Activated T-helper 2 cell treated with anti-CD3 and anti-CD28 coated beads, Interferon-gamma antibody, Interleukin-2, Interleukin-4, amounts not matched to agents 10 μg/mL and 5 μg/mL and 100 μg/mL, durations not matched to agents 14 hours and 24 hours and 36 hours (primary cell): ENCODE data around the gene FBF1. TPM values are rescaled to one million over a fixed set of nuclear protein-coding genes. Genes with fewer than 3 reads are reported as not detected.

Experiments
- DNase-seq: peaks from one replicate; pipeline ENCODE4 v3.0.0; 2021; ENCODE audit warnings: low spot score
- H3K27ac Mint-ChIP-seq: one replicate; pipeline ENCODE4 v1.8.0; 2021; ENCODE audit warnings: mixed read lengths
- H3K27me3 Mint-ChIP-seq: one replicate; pipeline ENCODE4 v1.8.0; 2021; ENCODE audit warnings: low read depth, mixed read lengths
- H3K36me3 Mint-ChIP-seq: one replicate; pipeline ENCODE4 v1.8.0; 2021; ENCODE audit warnings: low read depth, mixed read lengths
- H3K4me1 Mint-ChIP-seq: one replicate; pipeline ENCODE4 v1.8.0; 2021; ENCODE audit warnings: low read depth, mixed read lengths
- H3K4me3 Mint-ChIP-seq: one replicate; pipeline ENCODE4 v1.8.0; 2021; ENCODE audit warnings: low read depth, mild to moderate bottlenecking, moderate library complexity, mixed read lengths
- H3K9me3 Mint-ChIP-seq: one replicate; pipeline ENCODE4 v1.8.0; 2021; ENCODE audit warnings: mixed read lengths
- intact Hi-C: fragments of 100-400 bp; cut with micrococcal nuclease; formaldehyde crosslinking; loops from one replicate; pipeline ENCODE4 v1.15.1; 2023
- total RNA-seq: library from RNA; stranded (reverse); gene quantifications from 2 replicates; pipeline ENCODE4 v1.2.3, GENCODE V29; 2022

FBF1 gene
- total RNA-seq, 1 donor from 2014 or later: 17.6 TPM

- no peak overlapping the region for H3K27ac Mint-ChIP-seq
- H3K4me3 Mint-ChIP-seq: no peak overlapping the region
- H3K4me1 Mint-ChIP-seq: no peaks in the 10 kb centered on the region
- no peak for DNase-seq
- intact Hi-C loops: no loop called here
- H3K27me3 Mint-ChIP-seq: no peaks in the 10 kb centered on the region
- no peaks in the 10 kb centered on the region for H3K9me3 Mint-ChIP-seq
- no peaks in the 10 kb centered on the region for H3K36me3 Mint-ChIP-seq
These were observed 7.0 kb downstream of the FBF1 start for GRCh38 chr17:75933808-75934207.

GRCh38 chr17:75932852-75933251 is 8.0 kb downstream of the FBF1 start:
- no peak overlapping the region for H3K27ac Mint-ChIP-seq
- intact Hi-C loops: no loop called here
- no peak for DNase-seq
- no peaks in the 10 kb centered on the region for H3K27me3 Mint-ChIP-seq
- H3K4me3 Mint-ChIP-seq: no peak overlapping the region
- H3K9me3 Mint-ChIP-seq: no peaks in the 10 kb centered on the region
- H3K36me3 Mint-ChIP-seq: no peaks in the 10 kb centered on the region
- no peaks in the 10 kb centered on the region for H3K4me1 Mint-ChIP-seq

DNA sequence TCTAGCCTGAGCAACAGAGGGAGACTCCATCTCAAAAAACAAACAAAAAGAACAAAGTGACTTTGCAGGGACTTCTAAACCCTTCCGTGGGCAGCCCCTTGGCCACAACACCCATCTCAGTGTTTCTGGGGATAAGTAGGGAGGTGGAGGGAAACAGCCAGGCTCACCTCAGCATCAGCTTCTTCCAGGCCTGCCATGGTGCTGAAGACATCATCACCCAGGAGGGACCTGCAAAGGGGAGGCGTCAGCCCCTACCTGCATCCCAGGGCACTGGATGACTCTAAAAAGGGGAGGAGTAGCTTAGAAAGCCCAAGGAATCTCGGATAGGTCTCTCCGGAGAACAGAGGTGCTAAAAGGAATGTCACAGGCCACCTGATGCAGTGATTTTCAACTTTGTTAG is 9.8 kb downstream of the FBF1 start:
- peaks cover 3% of the 10 kb centered on the region for H3K36me3 Mint-ChIP-seq
- no peak overlapping the region for H3K4me3 Mint-ChIP-seq
- intact Hi-C loops: no loop called here
- H3K4me1 Mint-ChIP-seq: no peaks in the 10 kb centered on the region
- DNase-seq: no peak
- no peaks in the 10 kb centered on the region for H3K9me3 Mint-ChIP-seq
- H3K27me3 Mint-ChIP-seq: no peaks in the 10 kb centered on the region
- no peak overlapping the region for H3K27ac Mint-ChIP-seq

- H3K36me3 Mint-ChIP-seq: peaks cover 3% of the 10 kb centered on the region
- intact Hi-C loops: no loop called here
- DNase-seq: no peak
- no peaks in the 10 kb centered on the region for H3K4me1 Mint-ChIP-seq
- no peaks in the 10 kb centered on the region for H3K9me3 Mint-ChIP-seq
- H3K27me3 Mint-ChIP-seq: no peaks in the 10 kb centered on the region
- no peak overlapping the region for H3K4me3 Mint-ChIP-seq
- H3K27ac Mint-ChIP-seq: no peak overlapping the region
These were observed 13.4 kb downstream of the FBF1 start for GRCh38 chr17:75927286-75927922.

DNA sequence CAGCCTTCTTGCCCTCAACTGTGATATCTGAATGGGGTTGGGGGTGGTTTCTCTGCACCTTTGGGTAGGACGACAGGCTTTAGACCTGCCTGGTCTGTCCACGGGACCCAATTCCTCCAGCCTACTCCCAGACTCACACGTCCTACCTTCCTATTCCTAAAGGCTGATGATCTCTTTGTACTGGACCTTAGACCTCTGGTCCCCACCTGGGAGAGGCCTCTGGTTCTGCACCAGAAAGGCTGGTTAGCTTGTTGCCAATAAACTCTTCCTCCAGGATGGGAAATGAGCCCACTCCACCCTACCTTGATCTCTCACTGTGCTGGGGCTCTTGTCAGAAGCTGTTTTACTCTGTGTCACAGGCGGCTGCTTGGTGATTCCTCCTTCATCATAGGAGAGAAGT is 14.4 kb downstream of the FBF1 start:
- Mint-ChIP-seq H3K36me3 (peaks cover 3% of the 10 kb centered on the region), H3K9me3 (no peaks in the 10 kb centered on the region), H3K4me3 (no peak overlapping the region), H3K27ac (no peak overlapping the region), H3K27me3 (no peaks in the 10 kb centered on the region), H3K4me1 (no peaks in the 10 kb centered on the region)
- intact Hi-C loops: no loop called here
- no peak for DNase-seq

DNA sequence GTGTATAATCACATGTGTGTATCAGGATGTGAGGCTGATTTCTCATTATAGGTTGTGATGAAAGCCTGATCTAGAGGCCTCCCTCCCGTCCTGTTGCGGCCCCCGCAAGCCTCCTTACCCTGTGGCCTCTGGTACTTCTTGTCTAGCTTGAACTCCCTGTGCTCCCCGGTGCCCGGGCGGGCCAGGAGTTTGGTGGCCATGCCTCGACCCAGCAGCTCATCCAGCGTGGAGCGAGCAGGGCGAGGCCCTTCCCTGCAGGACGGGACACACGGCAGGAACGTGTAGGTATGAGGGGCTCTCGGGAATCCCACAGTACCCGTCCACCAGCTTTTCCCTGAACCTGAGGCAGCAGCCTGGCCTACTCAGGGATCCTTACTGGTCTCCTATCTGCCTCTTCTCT is 14.9 kb downstream of the FBF1 start:
- intact Hi-C loops: no loop called here
- Mint-ChIP-seq H3K27ac (no peak overlapping the region), H3K36me3 (peaks cover 3% of the 10 kb centered on the region)

GRCh38 chr17:75925103-75925502 is 15.7 kb downstream of the FBF1 start:
- Mint-ChIP-seq H3K27me3 (no peaks in the 10 kb centered on the region), H3K4me1 (no peaks in the 10 kb centered on the region), H3K4me3 (no peak overlapping the region), H3K36me3 (peaks cover 3% of the 10 kb centered on the region), H3K9me3 (no peaks in the 10 kb centered on the region), H3K27ac (no peak overlapping the region)
- intact Hi-C loops: no loop called here
- no peak for DNase-seq

More for the DNA sequence above, 14.9 kb downstream of the FBF1 start:
- DNase-seq: no peak
- H3K4me3 Mint-ChIP-seq: no peak overlapping the region
- no peaks in the 10 kb centered on the region for H3K9me3 Mint-ChIP-seq
- no peaks in the 10 kb centered on the region for H3K27me3 Mint-ChIP-seq
- H3K4me1 Mint-ChIP-seq: no peaks in the 10 kb centered on the region

DNA sequence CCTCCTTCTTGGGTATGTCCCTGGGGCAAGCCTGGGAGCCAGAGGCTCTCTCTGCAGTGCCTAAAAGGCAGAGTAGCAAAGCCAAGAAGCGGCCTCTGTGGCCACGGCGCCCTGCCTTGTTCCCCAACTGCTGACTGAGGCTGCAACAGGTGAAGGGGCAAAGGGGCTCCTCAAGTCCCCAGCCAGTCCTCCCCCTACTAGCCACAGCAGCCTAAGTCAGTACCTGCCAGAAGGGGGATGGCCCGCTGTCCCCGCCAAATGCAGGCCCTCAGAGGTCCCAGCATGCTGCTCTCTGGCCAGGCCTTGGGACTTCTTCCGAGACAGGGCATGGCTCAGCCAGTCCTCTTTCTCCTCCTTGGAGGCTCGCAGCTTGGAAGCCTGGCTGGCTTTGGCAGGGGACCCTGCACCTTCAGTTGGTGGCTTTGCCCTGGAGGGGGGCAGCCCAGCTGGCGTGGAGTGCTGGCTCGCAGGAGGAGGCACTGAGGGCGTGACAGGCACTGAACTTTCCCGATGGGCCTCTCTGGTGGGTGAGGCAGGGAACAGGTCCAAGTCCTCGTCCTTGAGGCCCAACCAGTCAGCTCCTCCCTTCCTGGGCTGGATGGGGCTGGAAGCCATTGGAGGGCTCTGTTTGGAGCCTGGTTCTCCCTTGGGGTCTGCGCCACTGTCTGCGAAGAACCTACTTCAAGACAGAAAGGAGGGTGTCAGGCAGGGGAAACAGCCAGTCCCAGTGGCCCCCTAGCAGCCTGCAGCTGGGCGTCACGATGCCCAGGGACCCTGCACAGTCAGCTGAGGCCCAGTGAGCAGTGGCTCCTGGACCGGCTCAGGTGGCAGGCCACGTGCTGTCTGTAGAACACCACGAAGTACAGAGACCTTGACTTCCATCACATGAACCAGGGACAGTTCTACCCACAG is 17.6 kb downstream of the FBF1 start:
- Mint-ChIP-seq H3K27ac (no peak overlapping the region), H3K4me1 (no peaks in the 10 kb centered on the region), H3K4me3 (no peak overlapping the region), H3K27me3 (no peaks in the 10 kb centered on the region), H3K36me3 (peaks cover 3% of the 10 kb centered on the region), H3K9me3 (no peaks in the 10 kb centered on the region)
- no peak for DNase-seq
- intact Hi-C loops: no loop called here

DNA sequence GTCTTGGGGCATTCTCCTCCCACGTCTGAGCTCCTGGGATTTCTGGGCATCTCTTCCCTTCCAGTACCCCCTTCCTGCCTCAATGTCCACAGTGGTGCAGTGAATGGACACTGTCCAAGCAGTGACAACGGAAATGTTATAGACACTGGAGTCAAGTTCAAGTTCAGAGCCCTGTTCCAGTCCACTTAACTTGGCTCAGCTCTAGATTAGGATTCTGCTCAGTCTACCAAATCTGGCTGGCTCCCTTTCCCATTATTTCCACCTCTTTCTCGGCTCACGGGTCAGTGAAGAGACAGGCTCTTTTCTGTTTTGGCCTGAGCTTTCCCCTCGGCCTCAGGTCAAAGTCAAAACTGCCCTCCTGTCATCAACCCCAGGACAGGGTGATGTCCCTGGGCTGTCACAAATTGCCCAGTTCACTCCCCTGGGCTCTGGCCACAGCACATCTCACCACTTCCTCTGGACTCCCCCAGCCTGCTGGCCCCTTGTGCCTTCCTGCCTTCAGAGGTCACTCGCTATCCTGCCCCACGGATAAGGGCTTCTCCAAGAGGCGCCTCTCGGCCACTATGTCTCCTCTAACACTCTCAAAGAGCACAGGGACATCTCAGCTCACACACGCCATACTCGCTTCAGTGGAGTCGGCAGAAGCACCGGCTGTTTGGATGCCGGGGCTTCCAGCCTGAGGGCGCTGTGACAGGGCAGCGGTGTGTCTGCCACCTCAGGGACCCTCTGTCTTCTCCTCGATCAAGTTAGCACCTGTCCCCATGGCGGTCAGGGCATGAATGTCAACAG is 18.5 kb downstream of the FBF1 start:
- H3K36me3 Mint-ChIP-seq: peaks cover 3% of the 10 kb centered on the region
- H3K4me1 Mint-ChIP-seq: no peaks in the 10 kb centered on the region
- intact Hi-C loops: no loop called here
- no peak overlapping the region for H3K4me3 Mint-ChIP-seq
- H3K27ac Mint-ChIP-seq: no peak overlapping the region
- no peaks in the 10 kb centered on the region for H3K9me3 Mint-ChIP-seq
- no peaks in the 10 kb centered on the region for H3K27me3 Mint-ChIP-seq
- DNase-seq: no peak

DNA sequence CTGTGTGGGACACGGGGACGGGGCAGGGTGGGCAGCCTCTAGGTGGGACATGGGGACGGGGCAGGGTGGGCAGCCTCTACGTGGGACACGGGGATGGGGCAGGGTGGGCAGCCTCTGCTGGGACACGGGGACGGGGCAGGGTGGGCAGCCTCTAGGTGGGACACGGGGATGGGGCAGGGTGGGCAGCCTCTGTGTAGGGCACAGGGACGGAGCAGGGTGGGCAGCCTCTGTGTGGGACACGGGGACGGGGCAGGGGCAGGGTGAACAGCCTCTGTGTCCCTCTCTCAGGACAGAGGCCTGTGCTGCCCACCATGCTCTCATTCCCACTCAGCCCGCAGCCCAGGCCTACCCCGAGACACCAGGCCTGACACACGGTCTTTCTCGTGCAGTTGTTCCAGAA is 19.2 kb downstream of the FBF1 start:
- Mint-ChIP-seq H3K27ac (no peak overlapping the region), H3K36me3 (peaks cover under 1% of the 10 kb centered on the region), H3K27me3 (no peaks in the 10 kb centered on the region), H3K9me3 (no peaks in the 10 kb centered on the region), H3K4me1 (peaks cover 2% of the 10 kb centered on the region), H3K4me3 (no peak overlapping the region)
- no peak for DNase-seq
- intact Hi-C loops: no loop called here

- intact Hi-C loops: no loop called here
- Mint-ChIP-seq H3K9me3 (no peaks in the 10 kb centered on the region), H3K36me3 (no peaks in the 10 kb centered on the region), H3K4me3 (no peak overlapping the region), H3K27ac (no peak overlapping the region), H3K27me3 (no peaks in the 10 kb centered on the region), H3K4me1 (peaks cover 2% of the 10 kb centered on the region)
- DNase-seq: no peak
These were observed 20.7 kb downstream of the FBF1 start for GRCh38 chr17:75920045-75920560.

GRCh38 chr17:75919611-75920010 is 21.2 kb downstream of the FBF1 start:
- H3K27ac Mint-ChIP-seq: no peak overlapping the region
- no peaks in the 10 kb centered on the region for H3K27me3 Mint-ChIP-seq
- no peak overlapping the region for H3K4me3 Mint-ChIP-seq
- no peaks in the 10 kb centered on the region for H3K36me3 Mint-ChIP-seq
- peaks cover 2% of the 10 kb centered on the region for H3K4me1 Mint-ChIP-seq
- no peaks in the 10 kb centered on the region for H3K9me3 Mint-ChIP-seq
- intact Hi-C loops: no loop called here
- no peak for DNase-seq
